Endothelial cell of umbilical vein (primary cell): ENCODE measurements around the gene LYRM2. TPM values are rescaled to one million over a fixed set of nuclear protein-coding genes. Genes with fewer than 3 reads are reported as not detected.

ENCODE experiments used
- BruUV-seq: library from RNA; stranded (reverse); fragments of 400-500 nt; replicated peaks from 2 replicates; lab custom pipeline; 2021; lab: Mats Ljungman, UMichigan
- CTCF ChIA-PET: fragments of 300-600, 350-600 bp; sonication (Branson Sonifier 250); formaldehyde crosslinking; loops from one replicate; lab custom pipeline; 2021; ENCODE audit warnings: antibody characterized with exemption, inconsistent platforms; lab: Charles Lee
- POLR2A ChIA-PET: fragments of 300-600, 350-600 bp; sonication (Branson Sonifier 250); formaldehyde crosslinking; loops from one replicate; lab custom pipeline; 2021; ENCODE audit warnings: antibody characterized with exemption, inconsistent platforms; lab: Charles Lee
- DNase-seq: peaks from one replicate; pipeline ENCODE4 v3.0.0-alpha.2; 2011; ENCODE audit warnings: low read depth, low spot score
- FAIRE-seq: peaks from 2 replicates; lab custom pipeline; 2011; peaks lifted over from hg19 to GRCh38; lab: Jason Lieb, UNC
- H2AFZ ChIP-seq: 2 replicates; pipeline ENCODE4 v1.6.0; 2012; ENCODE audit warnings: low read depth, low read length, control low read depth, inconsistent platforms
- H3K27ac ChIP-seq: 2 replicates; pipeline ENCODE4 v1.5.1; 2011; ENCODE audit warnings: low read depth, mild to moderate bottlenecking, control low read depth, low read length, moderate library complexity; ENCODE audit not compliant: insufficient read depth
- H3K27me3 ChIP-seq, 2 experiments: 2 replicates each; pipeline versions ENCODE4 v1.6.0 to v1.6.1; 2011; ENCODE audit warnings: low read length in 2 of 2, mixed read lengths in 1 of 2; ENCODE audit not compliant: control insufficient read depth in 2 of 2, insufficient read depth in 2 of 2
- H3K36me3 ChIP-seq, 2 experiments: 2 replicates in 1 of 2; 3 replicates in 1 of 2; pipeline ENCODE4 v1.5.1; 2011; ENCODE audit warnings: low read length in 2 of 2, mild to moderate bottlenecking in 1 of 2, moderate library complexity in 1 of 2; ENCODE audit not compliant: control insufficient read depth in 2 of 2, insufficient read depth in 2 of 2; ENCODE audit errors: extremely low read depth in 1 of 2
- H3K4me1 ChIP-seq: 3 replicates; pipeline ENCODE4 v1.5.1; 2011; ENCODE audit warnings: mild to moderate bottlenecking, low read length; ENCODE audit not compliant: control insufficient read depth, insufficient read depth; ENCODE audit errors: extremely low read depth
- H3K4me2 ChIP-seq: 2 replicates; pipeline ENCODE4 v1.6.1; 2011; ENCODE audit warnings: low read length, control low read depth, mixed read lengths; ENCODE audit not compliant: insufficient read depth
- H3K4me3 ChIP-seq, 3 experiments: fragments of 200-600 bp in 1 of 3; sonication (generic), shearing (Covaris generic) in 1 of 3; replicated peaks in 1 of 3; 2 replicates each; pipeline ENCODE4 v1.5.1; 2011 to 2016; ENCODE audit warnings: control low read depth in 3 of 3, low read length in 3 of 3, mild to moderate bottlenecking in 2 of 3, inconsistent platforms in 1 of 3, low read depth in 1 of 3, moderate library complexity in 1 of 3; ENCODE audit not compliant: insufficient read depth in 1 of 3
- H3K79me2 ChIP-seq: 2 replicates; pipeline ENCODE4 v1.6.0; 2012; ENCODE audit warnings: low read length, inconsistent platforms; ENCODE audit not compliant: control insufficient read depth, insufficient read depth
- H3K9ac ChIP-seq: replicated peaks from 2 replicates; pipeline ENCODE3; 2011; ENCODE audit warnings: low read length, control low read depth; ENCODE audit not compliant: insufficient read depth; ENCODE audit errors: extremely low read depth
- H3K9me1 ChIP-seq: replicated peaks from 3 replicates; pipeline ENCODE4 v1.6.0; 2011; ENCODE audit warnings: mild to moderate bottlenecking, low read length; ENCODE audit not compliant: control insufficient read depth, insufficient read depth; ENCODE audit errors: extremely low read depth
- H3K9me3 ChIP-seq: replicated peaks from 2 replicates; pipeline ENCODE4 v1.5.1; 2012; ENCODE audit warnings: low read length, inconsistent platforms; ENCODE audit not compliant: control insufficient read depth, insufficient read depth
- H4K20me1 ChIP-seq: replicated peaks from 2 replicates; pipeline ENCODE3; 2011; ENCODE audit warnings: mild to moderate bottlenecking, low read length; ENCODE audit not compliant: control insufficient read depth, insufficient read depth; ENCODE audit errors: extremely low read depth
- FOS ChIP-seq: IDR thresholded peaks from 2 replicates; pipeline ENCODE4 v1.6.1; 2011; ENCODE audit warnings: mild to moderate bottlenecking, low read length, moderate library complexity, borderline replicate concordance; ENCODE audit not compliant: insufficient read depth
- GATA2 ChIP-seq: IDR thresholded peaks from 2 replicates; pipeline ENCODE4 v1.7.0; 2011; ENCODE audit warnings: low read depth, mild to moderate bottlenecking, moderate library complexity, mixed read lengths, low read length; ENCODE audit not compliant: insufficient read length, insufficient read depth
- JUN ChIP-seq: IDR thresholded peaks from 2 replicates; pipeline ENCODE4 v1.6.1; 2011; ENCODE audit warnings: borderline replicate concordance, low read depth; ENCODE audit not compliant: insufficient read length, insufficient read depth
- MAX ChIP-seq: IDR thresholded peaks from 2 replicates; pipeline ENCODE4 v1.6.1; 2011; ENCODE audit not compliant: insufficient read depth, insufficient read length
- POLR2A ChIP-seq: IDR thresholded peaks from 2 replicates; pipeline ENCODE4 v1.6.1; 2012; ENCODE audit warnings: low read depth, mild to moderate bottlenecking, control low read depth, low read length
- POLR2AphosphoS5 ChIP-seq: IDR thresholded peaks from 2 replicates; pipeline ENCODE4 v1.6.1; 2012; ENCODE audit warnings: low read depth, mild to moderate bottlenecking, control low read depth, low read length, moderate library complexity; ENCODE audit not compliant: insufficient read depth
- dilution Hi-C: fragments of 300-500 bp; cut with MboI; formaldehyde crosslinking; loops from one replicate; pipeline ENCODE4 v1.15.0; 2019; ENCODE audit warnings: low sequenced_read_pairs; ENCODE audit not compliant: extremely low pct_ligation_motif_present
- intact Hi-C: fragments of 100-400 bp; cut with micrococcal nuclease; formaldehyde crosslinking; loops from one replicate; pipeline ENCODE4 v1.10.0; 2022
- polyA plus RNA-seq, 4 experiments: library from polyadenylated mRNA; depleted of rRNA in 3 of 4; stranded (reverse) in 3 of 4; unstranded in 1 of 4; fragments of >200 nt; gene quantifications; 2 replicates each; pipeline versions ENCODE4 v1.2.1 to v1.2.3, GENCODE V29; 2011 to 2012; ENCODE audit warnings: missing spikeins in 1 of 4
- total RNA-seq: library from RNA; stranded (reverse); gene quantifications from 2 replicates; pipeline ENCODE4 v1.2.3, GENCODE V29; 2021
- TF ChIP-seq, protein P1 (sequence below), 2 donors: IDR thresholded peaks; 1 replicate in 1 of 2; 2 replicates in 1 of 2; pipeline ENCODE4 v1.5.1; 2011; ENCODE audit warnings: low read length in 2 of 2, mild to moderate bottlenecking in 2 of 2, moderate library complexity in 2 of 2, control low read depth in 1 of 2, inconsistent platforms in 1 of 2, low read depth in 1 of 2; ENCODE audit not compliant: insufficient read depth in 1 of 2; ENCODE audit errors: extremely low read depth in 1 of 2

LYRM2 gene
- total and polyA plus RNA-seq, 2 donors (not counting 3 experiments of a cell fraction or from before 2014, with no cell fraction given) = 11.8 to 41.9 TPM

DNA sequence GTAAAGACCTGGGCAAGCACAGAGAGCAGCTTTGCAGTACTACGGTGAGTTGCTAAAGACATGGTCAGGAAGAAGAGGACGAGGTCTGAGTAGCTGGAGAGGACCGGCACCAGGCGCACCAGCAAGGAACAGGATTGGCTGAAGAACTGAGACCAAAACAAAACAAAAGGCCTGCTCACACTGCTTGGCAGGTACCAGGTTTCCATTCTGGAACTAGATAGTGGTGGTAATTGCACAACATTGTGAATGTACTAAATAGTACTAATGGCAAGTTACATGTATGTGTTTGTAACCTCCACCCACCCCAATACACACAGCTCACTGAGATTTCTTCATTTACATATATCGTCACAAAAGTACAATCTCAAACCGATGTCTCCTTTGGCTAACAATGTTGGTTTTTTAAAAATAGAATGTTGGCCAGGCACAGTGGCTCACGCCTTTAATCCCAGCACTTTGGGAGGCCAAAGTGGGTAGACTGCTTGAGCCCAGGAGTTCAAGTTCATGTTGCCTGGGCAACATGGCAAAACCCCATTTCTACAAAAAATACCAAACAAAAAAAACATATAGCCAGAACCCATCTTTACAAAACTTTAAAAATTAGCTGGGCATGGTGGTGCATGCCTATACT is 32.5 kb upstream of the LYRM2 start:
- ChIA-PET CTCF (interaction anchor here (0.5 to 1.0 kb wide), 2 partner anchors 13 to 287 kb away, joined by 3 read pairs; no protein-coding TSS in a partner anchor), POLR2A (no interaction called here)
- no peak overlapping the region for H3K4me2 ChIP-seq
- no peak overlapping the region for H2AFZ ChIP-seq
- no peaks in the 10 kb centered on the region for H3K79me2 ChIP-seq
- H3K27ac ChIP-seq = no peak overlapping the region
- H3K9ac ChIP-seq = no peak overlapping the region
- FAIRE-seq (no peak), DNase-seq (no peak)
- H3K27me3 ChIP-seq = no peaks in the 10 kb centered on the region
- dilution Hi-C loops (no loop called here), intact Hi-C loops (no loop called here)
- no peaks in the 10 kb centered on the region for H3K9me3 ChIP-seq
- H3K9me1 ChIP-seq = no peaks in the 10 kb centered on the region
- H4K20me1 ChIP-seq = no peaks in the 10 kb centered on the region
- TF ChIP-seq POLR2A (no peak), MAX (no peak), POLR2AphosphoS5 (no peak), GATA2 (no peak), FOS (no peak), JUN (no peak)
- TF ChIP-seq, protein P1, sequence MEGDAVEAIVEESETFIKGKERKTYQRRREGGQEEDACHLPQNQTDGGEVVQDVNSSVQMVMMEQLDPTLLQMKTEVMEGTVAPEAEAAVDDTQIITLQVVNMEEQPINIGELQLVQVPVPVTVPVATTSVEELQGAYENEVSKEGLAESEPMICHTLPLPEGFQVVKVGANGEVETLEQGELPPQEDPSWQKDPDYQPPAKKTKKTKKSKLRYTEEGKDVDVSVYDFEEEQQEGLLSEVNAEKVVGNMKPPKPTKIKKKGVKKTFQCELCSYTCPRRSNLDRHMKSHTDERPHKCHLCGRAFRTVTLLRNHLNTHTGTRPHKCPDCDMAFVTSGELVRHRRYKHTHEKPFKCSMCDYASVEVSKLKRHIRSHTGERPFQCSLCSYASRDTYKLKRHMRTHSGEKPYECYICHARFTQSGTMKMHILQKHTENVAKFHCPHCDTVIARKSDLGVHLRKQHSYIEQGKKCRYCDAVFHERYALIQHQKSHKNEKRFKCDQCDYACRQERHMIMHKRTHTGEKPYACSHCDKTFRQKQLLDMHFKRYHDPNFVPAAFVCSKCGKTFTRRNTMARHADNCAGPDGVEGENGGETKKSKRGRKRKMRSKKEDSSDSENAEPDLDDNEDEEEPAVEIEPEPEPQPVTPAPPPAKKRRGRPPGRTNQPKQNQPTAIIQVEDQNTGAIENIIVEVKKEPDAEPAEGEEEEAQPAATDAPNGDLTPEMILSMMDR (IDR thresholded peaks at IDR 0.05; ENCODE audit: extremely low read depth in 1 of 2, insufficient read depth in 1 of 2, low read depth in 1 of 2, low read length in 2 of 2) = no peak
- H3K4me3 ChIP-seq = no peak overlapping the region
- peaks cover 20 to 22% of the 10 kb centered on the region in 2 experiments for H3K36me3 ChIP-seq
- no peaks in the 10 kb centered on the region for H3K4me1 ChIP-seq
- no TSS peak for BruUV-seq
